Keratinocyte (primary cell): ENCODE measurements around the gene EPHB1. TPM values are rescaled to one million over a fixed set of nuclear protein-coding genes. Genes with fewer than 3 reads are reported as not detected.

ENCODE experiments used
- DNase-seq: peaks from one replicate; pipeline ENCODE4 v3.0.0-alpha.2; 2011; ENCODE audit warnings: low read depth, missing footprints, low spot score
- FAIRE-seq: peaks from 2 replicates; lab custom pipeline; 2011; peaks lifted over from hg19 to GRCh38; lab: Jason Lieb, UNC
- H2AFZ ChIP-seq: 2 replicates; pipeline ENCODE4 v1.6.0; 2012; ENCODE audit warnings: low read length, control low read depth, inconsistent platforms; ENCODE audit not compliant: control insufficient read depth
- H3K27ac ChIP-seq: 2 replicates; pipeline ENCODE4 v1.5.1; 2011; ENCODE audit warnings: low read length; ENCODE audit not compliant: control insufficient read depth, insufficient read depth
- H3K27me3 ChIP-seq: 3 replicates; pipeline ENCODE4 v1.6.0; 2011; ENCODE audit warnings: low read length; ENCODE audit not compliant: control insufficient read depth, insufficient read depth; ENCODE audit errors: extremely low read depth
- H3K36me3 ChIP-seq, 2 experiments: 2 replicates in 1 of 2; 3 replicates in 1 of 2; pipeline ENCODE4 v1.5.1; 2011; ENCODE audit warnings: low read length in 2 of 2, mild to moderate bottlenecking in 1 of 2; ENCODE audit not compliant: control insufficient read depth in 2 of 2, insufficient read depth in 2 of 2; ENCODE audit errors: extremely low read depth in 1 of 2
- H3K4me1 ChIP-seq: 3 replicates; pipeline ENCODE4 v1.5.1; 2011; ENCODE audit warnings: low read length; ENCODE audit not compliant: control insufficient read depth, insufficient read depth; ENCODE audit errors: extremely low read depth
- H3K4me2 ChIP-seq: 3 replicates; pipeline ENCODE4 v1.6.0; 2011; ENCODE audit warnings: low read depth, low read length; ENCODE audit not compliant: control insufficient read depth, insufficient read depth; ENCODE audit errors: extremely low read depth
- H3K4me3 ChIP-seq, 3 experiments: fragments of 200-600 bp in 1 of 3; sonication (generic) in 1 of 3; 2 replicates in 2 of 3; 3 replicates in 1 of 3; pipeline ENCODE4 v1.5.1; 2011 to 2016; ENCODE audit warnings: low read length in 3 of 3, mild to moderate bottlenecking in 3 of 3, control low read depth in 2 of 3, inconsistent platforms in 1 of 3, low read depth in 1 of 3, mixed read lengths in 1 of 3, mixed run types in 1 of 3, moderate library complexity in 1 of 3; ENCODE audit not compliant: control insufficient read depth in 2 of 3, insufficient read depth in 2 of 3; ENCODE audit errors: extremely low read depth in 1 of 3
- H3K79me2 ChIP-seq: 2 replicates; pipeline ENCODE4 v1.6.0; 2012; ENCODE audit warnings: low read length; ENCODE audit not compliant: control insufficient read depth, insufficient read depth
- H3K9ac ChIP-seq: 3 replicates; pipeline ENCODE4 v1.6.0; 2011; ENCODE audit warnings: low read length; ENCODE audit not compliant: control insufficient read depth, insufficient read depth; ENCODE audit errors: extremely low read depth
- H3K9me1 ChIP-seq: 3 replicates; pipeline ENCODE4 v1.6.0; 2011; ENCODE audit warnings: low read length; ENCODE audit not compliant: control insufficient read depth, insufficient read depth; ENCODE audit errors: extremely low read depth
- H3K9me3 ChIP-seq: 2 replicates; pipeline ENCODE4 v1.5.1; 2012; ENCODE audit warnings: low read depth, low read length; ENCODE audit not compliant: control insufficient read depth
- H4K20me1 ChIP-seq: 3 replicates; pipeline ENCODE4 v1.6.0; 2011; ENCODE audit warnings: low read length; ENCODE audit not compliant: control insufficient read depth, insufficient read depth; ENCODE audit errors: extremely low read depth
- EZH2 ChIP-seq: IDR thresholded peaks from one replicate; pipeline ENCODE4 v1.6.1; 2012; ENCODE audit warnings: inconsistent platforms, mild to moderate bottlenecking, low read length, moderate library complexity
- dilution Hi-C: fragments of 300-500 bp; cut with MboI; formaldehyde crosslinking; loops from one replicate; pipeline ENCODE4 v1.7.0; 2020; ENCODE audit warnings: low sequenced_read_pairs; ENCODE audit not compliant: extremely low pct_ligation_motif_present
- polyA plus RNA-seq, 5 experiments: library from polyadenylated mRNA; depleted of rRNA in 3 of 5; stranded (reverse) in 3 of 5; stranded (forward) in 1 of 5; unstranded in 1 of 5; fragments of >200 nt; gene quantifications; 1 replicate in 1 of 5; 2 replicates in 3 of 5; 3 replicates in 1 of 5; pipeline versions ENCODE4 v1.2.1 to v1.2.3, GENCODE V29; 2011 to 2012; ENCODE audit warnings: missing spikeins in 2 of 5, low read depth in 1 of 5, low replicate concordance in 1 of 5
- TF ChIP-seq, protein P1 (sequence below), 3 experiments: IDR thresholded peaks in 1 of 3; conservative IDR thresholded peaks in 1 of 3; optimal IDR thresholded peaks in 1 of 3; 2 replicates in 2 of 3; 3 replicates in 1 of 3; pipeline versions ENCODE3 to v1.5.1; 2011; ENCODE audit warnings: low read length in 3 of 3, mild to moderate bottlenecking in 3 of 3, moderate library complexity in 2 of 3, control low read depth in 1 of 3, inconsistent platforms in 1 of 3; ENCODE audit not compliant: insufficient read depth in 2 of 3; ENCODE audit errors: extremely low read depth in 1 of 3

EPHB1 gene
- polyA plus RNA-seq, 1 donor (not counting 4 experiments of a cell fraction or from before 2014, with no cell fraction given), result 0.01 TPM

DNA sequence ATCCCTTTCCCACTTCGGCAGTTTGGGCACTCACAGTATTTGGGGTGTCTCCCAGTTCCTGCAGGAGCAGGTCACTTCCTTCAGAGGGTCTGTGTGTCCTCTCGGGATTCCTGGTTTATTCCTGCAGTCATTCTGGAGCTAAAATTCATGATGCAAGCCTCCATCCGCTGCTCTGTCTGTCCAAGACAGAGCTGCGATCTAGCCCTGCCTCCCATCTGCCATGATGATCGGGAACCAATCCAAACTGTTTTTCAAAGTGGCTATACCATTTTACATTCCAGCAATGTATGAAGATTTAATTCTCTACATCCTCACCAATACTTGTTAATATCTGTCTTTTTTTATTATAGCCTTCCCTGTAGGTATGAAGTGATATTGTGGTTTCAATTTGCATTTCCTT lies 273.0 kb downstream of the EPHB1 start:
- no peaks in the 10 kb centered on the region for H3K9me3 ChIP-seq
- H3K27me3 ChIP-seq, result no peaks in the 10 kb centered on the region
- H3K27ac ChIP-seq, result no peak overlapping the region
- no peaks in the 10 kb centered on the region for H4K20me1 ChIP-seq
- no peaks in the 10 kb centered on the region for H3K4me1 ChIP-seq
- no peak overlapping the region for H2AFZ ChIP-seq
- no peak for TF ChIP-seq EZH2
- TF ChIP-seq, protein P1, sequence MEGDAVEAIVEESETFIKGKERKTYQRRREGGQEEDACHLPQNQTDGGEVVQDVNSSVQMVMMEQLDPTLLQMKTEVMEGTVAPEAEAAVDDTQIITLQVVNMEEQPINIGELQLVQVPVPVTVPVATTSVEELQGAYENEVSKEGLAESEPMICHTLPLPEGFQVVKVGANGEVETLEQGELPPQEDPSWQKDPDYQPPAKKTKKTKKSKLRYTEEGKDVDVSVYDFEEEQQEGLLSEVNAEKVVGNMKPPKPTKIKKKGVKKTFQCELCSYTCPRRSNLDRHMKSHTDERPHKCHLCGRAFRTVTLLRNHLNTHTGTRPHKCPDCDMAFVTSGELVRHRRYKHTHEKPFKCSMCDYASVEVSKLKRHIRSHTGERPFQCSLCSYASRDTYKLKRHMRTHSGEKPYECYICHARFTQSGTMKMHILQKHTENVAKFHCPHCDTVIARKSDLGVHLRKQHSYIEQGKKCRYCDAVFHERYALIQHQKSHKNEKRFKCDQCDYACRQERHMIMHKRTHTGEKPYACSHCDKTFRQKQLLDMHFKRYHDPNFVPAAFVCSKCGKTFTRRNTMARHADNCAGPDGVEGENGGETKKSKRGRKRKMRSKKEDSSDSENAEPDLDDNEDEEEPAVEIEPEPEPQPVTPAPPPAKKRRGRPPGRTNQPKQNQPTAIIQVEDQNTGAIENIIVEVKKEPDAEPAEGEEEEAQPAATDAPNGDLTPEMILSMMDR (optimal IDR thresholded peaks at IDR 0.05 in 1 of 3, IDR thresholded peaks at IDR 0.05 in 1 of 3, conservative IDR thresholded peaks at IDR 0.05 in 1 of 3; ENCODE audit: extremely low read depth in 1 of 3, insufficient read depth in 2 of 3, low read length in 3 of 3), result no peak
- no peaks in the 10 kb centered on the region for H3K9me1 ChIP-seq
- H3K79me2 ChIP-seq, result no peaks in the 10 kb centered on the region
- H3K36me3 ChIP-seq, result no peaks in the 10 kb centered on the region
- no peak overlapping the region for H3K4me3 ChIP-seq
- dilution Hi-C loops, result no loop called here
- FAIRE-seq, result no peak
- H3K4me2 ChIP-seq, result no peak overlapping the region
- H3K9ac ChIP-seq, result no peak overlapping the region
- DNase-seq, result no peak

DNA sequence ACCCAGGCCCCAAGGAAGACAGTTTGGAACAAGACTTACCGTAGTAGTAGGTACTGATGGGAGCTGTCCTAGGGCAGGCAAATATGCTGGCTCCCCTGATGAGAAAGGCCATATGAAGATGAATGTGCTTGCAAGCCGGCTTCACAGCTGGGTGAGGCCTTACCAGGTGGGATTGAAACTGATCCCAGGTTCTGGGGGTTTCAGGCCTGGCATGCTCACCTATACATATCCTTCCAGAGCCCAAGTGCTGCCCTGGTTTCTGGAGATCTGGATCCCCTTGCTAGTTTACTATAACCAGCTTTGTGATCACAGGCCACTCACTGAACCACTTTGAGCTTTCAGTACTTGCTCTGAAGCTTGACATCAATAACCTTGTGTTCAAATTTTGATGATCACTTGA lies 274.3 kb downstream of the EPHB1 start:
- H3K27ac ChIP-seq, result no peak overlapping the region
- H3K9ac ChIP-seq, result no peak overlapping the region
- no peaks in the 10 kb centered on the region for H3K9me3 ChIP-seq
- no peaks in the 10 kb centered on the region for H3K27me3 ChIP-seq
- H3K4me3 ChIP-seq, result no peak overlapping the region
- H3K4me2 ChIP-seq, result no peak overlapping the region
- dilution Hi-C loops, result no loop called here
- DNase-seq, result no peak
- no peaks in the 10 kb centered on the region for H3K79me2 ChIP-seq
- no peaks in the 10 kb centered on the region for H3K36me3 ChIP-seq
- no peaks in the 10 kb centered on the region for H4K20me1 ChIP-seq
- TF ChIP-seq, protein P1 (optimal IDR thresholded peaks at IDR 0.05 in 1 of 3, IDR thresholded peaks at IDR 0.05 in 1 of 3, conservative IDR thresholded peaks at IDR 0.05 in 1 of 3; ENCODE audit: extremely low read depth in 1 of 3, insufficient read depth in 2 of 3, low read length in 3 of 3), result no peak
- TF ChIP-seq EZH2, result no peak
- no peaks in the 10 kb centered on the region for H3K9me1 ChIP-seq
- FAIRE-seq, result no peak
- no peak overlapping the region for H2AFZ ChIP-seq
- H3K4me1 ChIP-seq, result no peaks in the 10 kb centered on the region
